Esophagus muscularis mucosa (tissue), 4 donors: ENCODE data around the gene BORCS5. TPM values are rescaled to one million over a fixed set of nuclear protein-coding genes. Genes with fewer than 3 reads are reported as not detected.
"Not testable (repeated sequence)": the region's sequence is repeated elsewhere in the genome, so short reads cannot be mapped to it uniquely, and the experiment has no call there.

Experiments used
- DNase-seq: peaks from one replicate; pipeline ENCODE4 v3.0.0-alpha.2; 2017; ENCODE audit errors: extremely low spot score
- H3K27ac ChIP-seq, 4 donors: fragments of 200-600 bp; sonication (generic); replicated peaks in 1 of 4; 1 replicate in 3 of 4; 2 replicates in 1 of 4; pipeline ENCODE4 v1.5.1; 2016 to 2019; ENCODE audit warnings: mild to moderate bottlenecking in 1 of 4
- H3K27me3 ChIP-seq, 4 donors: fragments of 200-600 bp; sonication (generic); one replicate each; pipeline versions ENCODE4 v1.5.1 to v1.6.0; 2016 to 2019
- H3K36me3 ChIP-seq, 4 donors: fragments of 200-600 bp; sonication (generic); one replicate each; pipeline ENCODE4 v1.5.1; 2016 to 2019
- H3K4me1 ChIP-seq, 4 donors: fragments of 200-600 bp; sonication (generic); one replicate each; pipeline ENCODE4 v1.5.1; 2016 to 2019
- H3K4me3 ChIP-seq, 4 donors: fragments of 200-600 bp; sonication (generic); 1 replicate in 2 of 4; 2 replicates in 2 of 4; pipeline ENCODE4 v1.5.1; 2016 to 2019; ENCODE audit warnings: mild to moderate bottlenecking in 4 of 4, moderate library complexity in 1 of 4
- H3K9me3 ChIP-seq, 4 donors: fragments of 200-600 bp; sonication (generic); 1 replicate in 3 of 4; 2 replicates in 1 of 4; pipeline ENCODE4 v1.5.1; 2016 to 2019
- CTCF ChIP-seq, 3 experiments: fragments of 200-600 bp in 2 of 3; fragments of 450-650 bp in 1 of 3; sonication (generic) in 2 of 3; IDR thresholded peaks; one replicate each; pipeline ENCODE4 v1.5.1; 2017 to 2019; ENCODE audit warnings: antibody characterized with exemption in 3 of 3, mild to moderate bottlenecking in 2 of 3, moderate library complexity in 1 of 3
- EP300 ChIP-seq: sonication (generic); formaldehyde crosslinking; IDR thresholded peaks from one replicate; pipeline ENCODE4 v1.6.1; 2017; ENCODE audit warnings: antibody characterized with exemption
- POLR2A ChIP-seq: fragments of 450-650 bp; IDR thresholded peaks from one replicate; pipeline ENCODE4 v1.6.1; 2017; ENCODE audit warnings: antibody characterized with exemption, moderate library complexity, mild to moderate bottlenecking, low read depth
- POLR2AphosphoS5 ChIP-seq, 2 donors: sonication (generic); formaldehyde crosslinking; IDR thresholded peaks; one replicate each; pipeline ENCODE4 v1.6.1; 2017; ENCODE audit warnings: antibody characterized with exemption in 2 of 2
- WGBS: methylation state at CpG from one replicate; pipeline ENCODE4 v1.1.5; 2018; 5-methylcytosine and 5-hydroxymethylcytosine counted together
- intact Hi-C: fragments of 100-400 bp; cut with DNase I; formaldehyde crosslinking; loops from one replicate; pipeline ENCODE4 v1.15.1; 2023
- total RNA-seq, 4 donors: library from RNA; depleted of rRNA; stranded (reverse); fragments of >200 nt; gene quantifications; one replicate each; pipeline versions ENCODE4 v1.1.0 to v1.2.1, GENCODE V29; 2016

BORCS5 gene
- total RNA-seq, 4 donors from 2014 or later, result 16.5 to 25.0 (median 19.0) TPM

DNA sequence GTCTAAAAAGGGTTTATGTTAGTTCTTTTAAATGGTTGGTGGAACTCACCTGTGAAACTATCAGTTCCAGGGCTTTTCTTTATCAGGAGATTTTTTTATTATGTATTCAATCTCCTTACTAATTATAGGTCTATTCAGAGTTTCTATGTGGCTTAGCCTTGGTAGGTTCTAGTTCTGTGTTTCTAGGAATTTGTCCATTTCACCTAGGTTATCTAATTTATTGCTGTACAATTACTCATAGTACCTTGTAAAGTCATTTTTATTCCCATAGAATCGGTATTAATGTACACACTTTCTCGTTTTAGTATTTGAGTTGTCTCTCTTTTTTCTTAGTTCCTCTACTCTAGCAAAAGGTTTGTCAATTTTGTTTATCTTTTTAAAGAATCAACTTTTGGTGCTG is 59.0 kb downstream of the BORCS5 start:
- TF ChIP-seq CTCF (IDR thresholded peaks at IDR 0.05) (no peak), POLR2A (no peak), POLR2AphosphoS5 (IDR thresholded peaks at IDR 0.05) (no peak), EP300 (no peak)
- Histone ChIP-seq H3K36me3 (no peaks in the 10 kb centered on the region), H3K4me3 (no peak overlapping the region), H3K4me1 (no peaks in the 10 kb centered on the region), H3K9me3 (no peaks in the 10 kb centered on the region), H3K27ac (no peak overlapping the region), H3K27me3 (no peaks in the 10 kb centered on the region)
- intact Hi-C loops, result no loop called here
- DNase-seq, result no peak
- whole genome bisulfite sequencing, result 88% methylated on average over 2 of the region's 2 CpGs

- DNase-seq, H3K4me3 ChIP-seq, intact Hi-C loops, H3K27ac ChIP-seq, H3K27me3 ChIP-seq, H3K36me3 ChIP-seq, H3K4me1 ChIP-seq: not testable (repeated sequence)
- peaks cover 0 to 16% (median 3%) of the 10 kb centered on the region in 4 donors for H3K9me3 ChIP-seq
- 100% methylated on average over 3 of the region's 3 CpGs for WGBS
Measured at GRCh38 chr12:12419165-12419564, 62.3 kb downstream of the BORCS5 start.

- Histone ChIP-seq H3K36me3 (no peaks in the 10 kb centered on the region), H3K27me3 (no peaks in the 10 kb centered on the region), H3K27ac (no peak overlapping the region), H3K9me3 (peaks cover 0 to 16% (median 6%) of the 10 kb centered on the region in 4 donors), H3K4me3 (no peak overlapping the region), H3K4me1 (peaks cover 0 to 15% (median 8%) of the 10 kb centered on the region in 4 donors)
- TF ChIP-seq POLR2A, result no peak
- no peak for TF ChIP-seq EP300
- no peak for TF ChIP-seq CTCF (IDR thresholded peaks at IDR 0.05)
- no peak for TF ChIP-seq POLR2AphosphoS5 (IDR thresholded peaks at IDR 0.05)
- WGBS, result 98% methylated on average over 2 of the region's 2 CpGs
- DNase-seq, result no peak
- intact Hi-C loops, result no loop called here
Measured at GRCh38 chr12:12423367-12423766, 66.5 kb downstream of the BORCS5 start.

DNA sequence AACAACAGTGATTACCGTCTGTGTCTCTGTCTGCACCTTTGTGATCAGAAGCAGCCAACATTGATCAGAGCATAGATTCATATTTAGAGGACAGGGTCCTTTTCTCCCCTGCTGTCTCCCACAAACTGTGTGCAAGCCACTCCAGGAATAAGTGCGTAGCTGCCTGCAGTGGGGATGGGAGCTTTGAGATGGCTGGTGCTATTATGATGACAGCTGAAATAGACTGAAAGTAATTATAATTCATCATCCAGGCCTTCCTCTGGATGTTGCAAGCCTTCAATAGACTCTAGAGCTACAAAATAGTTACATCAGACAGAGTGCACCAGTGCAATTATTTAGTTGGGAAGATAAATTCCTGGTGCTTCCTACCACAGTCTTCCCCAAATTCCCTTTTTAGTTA is 68.1 kb downstream of the BORCS5 start:
- peaks cover 0 to 16% (median 6%) of the 10 kb centered on the region in 4 donors for H3K9me3 ChIP-seq
- 88% methylated on average over 2 of the region's 2 CpGs for WGBS
- H3K27me3 ChIP-seq, result no peaks in the 10 kb centered on the region
- TF ChIP-seq CTCF (IDR thresholded peaks at IDR 0.05) (no peak), EP300 (no peak), POLR2A (no peak), POLR2AphosphoS5 (IDR thresholded peaks at IDR 0.05) (no peak)
- H3K36me3 ChIP-seq, result no peaks in the 10 kb centered on the region
- DNase-seq, result no peak
- peaks cover 0 to 15% (median 8%) of the 10 kb centered on the region in 4 donors for H3K4me1 ChIP-seq
- intact Hi-C loops, result no loop called here
- no peak overlapping the region for H3K4me3 ChIP-seq
- no peak overlapping the region for H3K27ac ChIP-seq

GRCh38 chr12:12425616-12426015 is 68.7 kb downstream of the BORCS5 start:
- Histone ChIP-seq H3K27ac (no peak overlapping the region), H3K36me3 (no peaks in the 10 kb centered on the region), H3K27me3 (no peaks in the 10 kb centered on the region), H3K4me1 (peaks cover 0 to 15% (median 8%) of the 10 kb centered on the region in 4 donors), H3K4me3 (no peak overlapping the region), H3K9me3 (peaks cover 0 to 16% (median 6%) of the 10 kb centered on the region in 4 donors)
- DNase-seq, result no peak
- intact Hi-C loops, result no loop called here
- 62% methylated on average over 1 of the region's 1 CpG for WGBS
- TF ChIP-seq POLR2AphosphoS5 (IDR thresholded peaks at IDR 0.05) (no peak), EP300 (no peak), POLR2A (no peak), CTCF (IDR thresholded peaks at IDR 0.05) (no peak)
